Measurements from ENCODE around the gene TMEM270.
"Not testable (repeated sequence)": the region's sequence is repeated elsewhere in the genome, so short reads cannot be mapped to it uniquely, and the experiment has no call there.

The TMEM270 gene, protein sequence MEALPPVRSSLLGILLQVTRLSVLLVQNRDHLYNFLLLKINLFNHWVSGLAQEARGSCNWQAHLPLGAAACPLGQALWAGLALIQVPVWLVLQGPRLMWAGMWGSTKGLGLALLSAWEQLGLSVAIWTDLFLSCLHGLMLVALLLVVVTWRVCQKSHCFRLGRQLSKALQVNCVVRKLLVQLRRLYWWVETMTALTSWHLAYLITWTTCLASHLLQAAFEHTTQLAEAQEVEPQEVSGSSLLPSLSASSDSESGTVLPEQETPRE

DNA sequence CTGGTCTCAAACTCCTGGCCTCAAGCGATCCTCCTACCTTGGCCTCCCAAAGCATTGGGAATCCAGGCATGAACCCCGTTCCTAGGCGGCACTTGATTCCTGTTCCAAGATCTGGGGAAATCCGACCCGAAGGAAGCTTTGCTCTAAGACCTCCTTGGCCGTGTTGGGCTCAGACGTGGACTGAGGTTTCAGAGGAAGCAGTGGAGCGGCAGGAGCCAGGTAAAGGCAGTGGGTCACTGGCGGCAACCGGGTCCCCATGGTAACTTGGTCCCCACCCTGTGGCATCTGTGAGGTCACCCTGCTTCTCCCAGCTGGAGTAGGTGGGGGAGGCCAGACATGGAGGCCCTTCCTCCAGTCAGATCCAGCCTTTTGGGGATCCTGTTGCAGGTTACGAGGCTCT lies at the start of gene TMEM270:
TMEM270 (plus strand) TSS at position 301 of the 400 bp plus-strand sequence; CDS start at position 337, 36 bp downstream.
- no peak within 1 kb of the TSS for H3K4me3 ChIP-seq (ENCODE audit: low read depth, low read length)
- TF ChIP-seq, protein P1, sequence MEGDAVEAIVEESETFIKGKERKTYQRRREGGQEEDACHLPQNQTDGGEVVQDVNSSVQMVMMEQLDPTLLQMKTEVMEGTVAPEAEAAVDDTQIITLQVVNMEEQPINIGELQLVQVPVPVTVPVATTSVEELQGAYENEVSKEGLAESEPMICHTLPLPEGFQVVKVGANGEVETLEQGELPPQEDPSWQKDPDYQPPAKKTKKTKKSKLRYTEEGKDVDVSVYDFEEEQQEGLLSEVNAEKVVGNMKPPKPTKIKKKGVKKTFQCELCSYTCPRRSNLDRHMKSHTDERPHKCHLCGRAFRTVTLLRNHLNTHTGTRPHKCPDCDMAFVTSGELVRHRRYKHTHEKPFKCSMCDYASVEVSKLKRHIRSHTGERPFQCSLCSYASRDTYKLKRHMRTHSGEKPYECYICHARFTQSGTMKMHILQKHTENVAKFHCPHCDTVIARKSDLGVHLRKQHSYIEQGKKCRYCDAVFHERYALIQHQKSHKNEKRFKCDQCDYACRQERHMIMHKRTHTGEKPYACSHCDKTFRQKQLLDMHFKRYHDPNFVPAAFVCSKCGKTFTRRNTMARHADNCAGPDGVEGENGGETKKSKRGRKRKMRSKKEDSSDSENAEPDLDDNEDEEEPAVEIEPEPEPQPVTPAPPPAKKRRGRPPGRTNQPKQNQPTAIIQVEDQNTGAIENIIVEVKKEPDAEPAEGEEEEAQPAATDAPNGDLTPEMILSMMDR (conservative IDR thresholded peaks at IDR 0.05; ENCODE audit: low read depth, low read length), result no peak
- no peak for DNase-seq (ENCODE audit: low read depth)

DNA sequence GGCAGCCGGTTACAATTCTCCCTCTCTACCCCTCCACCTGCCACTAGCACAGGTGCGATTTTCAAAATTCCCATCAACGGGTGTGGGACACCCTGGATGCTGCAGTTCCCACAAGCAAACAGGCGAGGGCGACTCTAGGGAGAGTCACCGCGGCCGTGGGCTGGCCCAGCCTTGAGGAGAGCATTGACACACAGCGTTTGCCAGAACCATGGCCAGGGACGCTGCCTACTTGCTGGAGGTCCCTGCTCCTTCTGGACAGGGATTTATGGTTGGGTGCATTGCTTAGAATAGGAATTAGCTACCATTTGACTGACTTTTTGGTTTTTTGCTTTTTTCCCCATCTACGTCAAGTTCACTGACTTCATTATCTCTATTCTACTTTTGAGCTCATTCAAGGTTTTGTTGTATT lies 49.2 kb upstream of the TMEM270 start:
- TF ChIP-seq, protein P1 (conservative IDR thresholded peaks at IDR 0.05; ENCODE audit: low read depth, low read length), result peak; percentile 87
- no peak overlapping the region for H3K4me3 ChIP-seq (ENCODE audit: low read depth, low read length)
- DNase-seq (ENCODE audit: low read depth), result peak; percentile 66

DNA sequence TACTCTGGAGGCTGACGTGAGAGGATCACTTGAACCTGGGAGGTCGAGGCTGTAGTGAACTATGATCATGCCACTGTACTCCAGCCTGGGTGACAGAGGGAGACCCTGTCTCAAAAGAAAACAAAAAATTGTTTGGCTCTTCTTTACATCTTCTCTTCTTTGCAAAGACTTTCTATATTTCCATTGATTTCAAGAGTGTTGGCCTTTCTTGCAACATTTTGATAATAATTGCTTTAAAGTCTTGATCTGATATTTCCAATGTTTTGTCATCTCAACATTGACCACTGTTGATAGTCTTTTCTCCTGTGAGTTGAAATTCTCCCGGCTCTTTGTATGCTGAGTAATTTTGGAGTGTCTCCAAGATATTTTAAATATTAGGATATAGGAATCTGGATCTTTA lies 48.0 kb upstream of the TMEM270 start:
- no peak overlapping the region for H3K4me3 ChIP-seq (ENCODE audit: low read depth, low read length)
- DNase-seq (ENCODE audit: low read depth), result no peak
- TF ChIP-seq, protein P1 (conservative IDR thresholded peaks at IDR 0.05; ENCODE audit: low read depth, low read length), result no peak

DNA sequence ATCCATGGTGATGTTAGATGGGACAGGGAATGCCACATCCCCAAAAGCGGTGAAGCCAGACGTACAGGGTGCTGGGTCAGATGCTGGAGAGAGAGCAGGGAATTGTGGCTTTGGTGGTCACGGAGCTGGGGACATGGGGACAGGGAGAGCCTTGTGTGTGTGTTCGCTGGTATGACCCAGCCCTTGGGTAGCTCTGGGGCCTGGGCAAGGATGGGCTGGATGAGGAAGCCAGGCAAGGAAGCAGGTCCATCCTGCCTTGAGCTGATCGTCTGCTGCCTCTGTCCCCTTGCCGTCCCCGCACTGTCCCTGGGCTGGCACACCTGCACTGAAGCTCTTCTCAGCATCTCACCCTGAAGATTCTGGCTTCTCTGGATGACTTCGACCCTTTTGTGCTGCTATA lies 45.5 kb upstream of the TMEM270 start:
- H3K4me3 ChIP-seq (ENCODE audit: low read depth, low read length), result no peak overlapping the region
- TF ChIP-seq, protein P1 (conservative IDR thresholded peaks at IDR 0.05; ENCODE audit: low read depth, low read length), result no peak

DNA sequence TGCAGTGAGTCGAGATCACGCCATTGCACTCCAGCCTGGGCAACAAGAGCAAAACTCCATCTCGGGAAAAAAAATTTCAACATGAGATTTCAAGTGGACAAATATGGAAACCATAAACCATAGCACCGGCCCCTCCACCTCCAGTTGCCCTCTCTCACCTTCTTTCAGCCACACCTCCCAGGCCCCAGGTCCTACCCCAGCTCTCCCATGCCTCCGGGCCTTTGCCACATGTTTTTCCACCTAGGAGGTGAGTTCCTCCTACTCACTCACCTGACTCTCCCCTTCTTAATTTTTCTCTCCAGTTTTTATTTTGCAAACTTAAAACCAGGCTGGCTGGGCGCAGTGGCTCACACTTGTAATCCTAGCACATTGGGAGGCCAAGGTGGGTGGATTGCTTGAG lies 43.8 kb upstream of the TMEM270 start:
- DNase-seq (ENCODE audit: low read depth), result no peak
- H3K4me3 ChIP-seq (ENCODE audit: low read depth, low read length), result no peak overlapping the region
- TF ChIP-seq, protein P1 (conservative IDR thresholded peaks at IDR 0.05; ENCODE audit: low read depth, low read length), result no peak

More for the DNA sequence above, 45.5 kb upstream of the TMEM270 start:
- DNase-seq (ENCODE audit: low read depth), result no peak

DNA sequence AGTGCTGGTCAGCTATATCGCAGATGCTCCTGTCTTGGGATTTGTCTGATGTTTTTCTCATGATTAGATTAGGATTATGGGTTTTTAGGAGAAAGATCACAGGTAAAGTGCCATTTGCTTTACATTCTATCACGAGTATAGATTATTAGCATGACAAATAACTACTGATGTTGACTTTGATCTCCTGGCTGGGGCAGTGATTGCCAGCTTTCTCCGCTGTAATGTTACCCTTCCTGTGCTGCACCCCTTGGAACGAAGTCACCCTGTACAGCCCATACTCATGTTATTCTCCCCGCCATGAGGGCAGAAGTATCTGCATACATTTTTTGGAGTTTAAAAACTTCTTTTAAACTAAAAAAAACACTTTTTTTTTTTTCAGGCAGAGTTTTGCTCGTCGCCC lies 40.9 kb upstream of the TMEM270 start:
- no peak overlapping the region for H3K4me3 ChIP-seq (ENCODE audit: low read depth, low read length)
- DNase-seq (ENCODE audit: low read depth), result no peak
- TF ChIP-seq, protein P1 (conservative IDR thresholded peaks at IDR 0.05; ENCODE audit: low read depth, low read length), result no peak

DNA sequence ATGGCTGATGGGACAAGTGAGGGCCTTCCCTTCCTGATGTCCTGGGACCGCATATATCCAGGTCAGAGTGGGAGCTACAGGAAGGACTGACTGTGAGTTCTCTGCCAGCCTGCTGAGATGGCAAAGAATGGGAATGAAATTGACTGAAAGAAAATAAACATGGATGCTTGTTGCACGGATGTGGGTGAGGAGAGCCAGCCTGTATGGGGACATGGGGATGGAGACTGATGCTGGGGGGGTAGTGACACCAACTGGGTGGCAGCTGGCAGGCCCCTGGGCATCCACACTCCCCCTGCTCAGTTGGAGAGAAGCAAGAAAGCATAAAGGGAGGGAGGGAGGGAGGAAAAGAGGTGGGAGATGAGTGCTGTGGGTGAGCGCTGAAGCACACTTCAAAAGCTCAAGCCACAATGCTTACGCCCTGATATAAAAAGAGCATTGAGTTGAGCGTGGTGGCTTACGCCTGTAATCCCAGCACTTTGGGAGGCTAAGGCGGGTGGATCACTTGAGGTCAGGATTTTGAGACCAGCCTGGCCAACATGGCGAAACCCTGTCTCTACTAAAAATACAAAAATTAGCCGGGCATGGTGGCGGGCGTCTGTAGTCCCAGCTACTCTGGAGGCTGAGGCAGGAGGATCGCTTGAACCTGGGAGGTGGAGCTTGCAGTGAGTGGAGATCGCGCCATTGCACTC lies 39.2 kb upstream of the TMEM270 start:
- not testable (repeated sequence) for H3K4me3 ChIP-seq (ENCODE audit: low read depth, low read length); DNase-seq (ENCODE audit: low read depth)

All from choroid plexus epithelial cell (primary cell).